Caco-2 (cell line): ENCODE data around the gene GRIN2A. TPM values are rescaled to one million over a fixed set of nuclear protein-coding genes. Genes with fewer than 3 reads are reported as not detected.
A peak's percentile ranks its signal among the peaks of the same experiment; 100 is the strongest.

Experiments
- BruUV-seq: library from RNA; stranded (reverse); fragments of 400-500 nt; replicated peaks from 2 replicates; lab custom pipeline; 2021; lab: Mats Ljungman, UMichigan
- CTCF ChIA-PET: fragments of 300-600 bp; sonication (Branson Sonifier 250); formaldehyde crosslinking; loops from one replicate; lab custom pipeline; 2022; ENCODE audit warnings: antibody characterized with exemption; lab: Charles Lee
- POLR2A ChIA-PET: fragments of 300-600 bp; sonication (Branson Sonifier 250); formaldehyde crosslinking; loops from one replicate; lab custom pipeline; 2022; ENCODE audit warnings: antibody characterized with exemption; lab: Charles Lee
- DNase-seq, 2 experiments: peaks; one replicate each; pipeline versions ENCODE4 v3.0.0 to v3.0.0-alpha.2; 2020 to 2022
- H3K27me3 ChIP-seq: replicated peaks from 2 replicates; pipeline ENCODE4 v1.6.0; 2011; ENCODE audit warnings: low read length; ENCODE audit not compliant: control insufficient read depth, insufficient read depth
- H3K36me3 ChIP-seq: 2 replicates; pipeline ENCODE4 v1.5.1; 2011; ENCODE audit warnings: low read length; ENCODE audit not compliant: control insufficient read depth, insufficient read depth
- H3K4me1 ChIP-seq: fragments of 250-450 bp; sonication (Bioruptor Pico); 2 replicates; pipeline ENCODE4 v1.5.1; 2020; ENCODE audit warnings: mild to moderate bottlenecking
- H3K4me3 ChIP-seq: 2 replicates; pipeline ENCODE4 v1.5.1; 2011; ENCODE audit warnings: low read depth, mild to moderate bottlenecking, control low read depth, low read length
- H3K9me3 ChIP-seq: fragments of 250-450 bp; sonication (Bioruptor Pico); 2 replicates; pipeline ENCODE4 v1.5.1; 2020; ENCODE audit warnings: mild to moderate bottlenecking, moderate library complexity
- H3K27ac Mint-ChIP-seq: one replicate; pipeline ENCODE4 v1.8.0; 2022; ENCODE audit warnings: mixed read lengths; ENCODE audit not compliant: unreplicated experiment
- H3K27me3 Mint-ChIP-seq: one replicate; pipeline ENCODE4 v1.8.0; 2022; ENCODE audit warnings: mixed read lengths; ENCODE audit not compliant: insufficient read depth, unreplicated experiment
- H3K36me3 Mint-ChIP-seq: one replicate; pipeline ENCODE4 v1.8.0; 2022; ENCODE audit warnings: mild to moderate bottlenecking, mixed read lengths; ENCODE audit not compliant: insufficient read depth, unreplicated experiment
- H3K4me1 Mint-ChIP-seq: one replicate; pipeline ENCODE4 v1.8.0; 2022; ENCODE audit warnings: low read depth, mixed read lengths; ENCODE audit not compliant: unreplicated experiment
- H3K4me3 Mint-ChIP-seq: one replicate; pipeline ENCODE4 v1.8.0; 2022; ENCODE audit warnings: mild to moderate bottlenecking, moderate library complexity, mixed read lengths; ENCODE audit not compliant: unreplicated experiment
- H3K9me3 Mint-ChIP-seq: one replicate; pipeline ENCODE4 v1.8.0; 2022; ENCODE audit warnings: mixed read lengths; ENCODE audit not compliant: unreplicated experiment
- intact Hi-C: fragments of 100-400 bp; cut with micrococcal nuclease; formaldehyde crosslinking; loops from one replicate; pipeline ENCODE4 v1.10.0; 2022; ENCODE audit not compliant: unreplicated experiment
- total RNA-seq: library from RNA; stranded (reverse); gene quantifications from 2 replicates; pipeline ENCODE4 v1.2.3, GENCODE V29; 2022
- TF ChIP-seq, protein P1 (sequence below), 2 experiments: fragments of 200-600 bp in 1 of 2; IDR thresholded peaks; 1 replicate in 1 of 2; 2 replicates in 1 of 2; pipeline versions ENCODE4 v1.5.1 to v1.8.0; 2011 to 2022; ENCODE audit warnings: antibody characterized with exemption in 1 of 2, control low read depth in 1 of 2, inconsistent platforms in 1 of 2, low read depth in 1 of 2, low read length in 1 of 2, mild to moderate bottlenecking in 1 of 2, moderate library complexity in 1 of 2; ENCODE audit not compliant: insufficient read depth in 1 of 2, severe bottlenecking in 1 of 2, unreplicated experiment in 1 of 2

The GRIN2A gene
- total RNA-seq, 1 experiment from 2014 or later, result 0.54 TPM

DNA sequence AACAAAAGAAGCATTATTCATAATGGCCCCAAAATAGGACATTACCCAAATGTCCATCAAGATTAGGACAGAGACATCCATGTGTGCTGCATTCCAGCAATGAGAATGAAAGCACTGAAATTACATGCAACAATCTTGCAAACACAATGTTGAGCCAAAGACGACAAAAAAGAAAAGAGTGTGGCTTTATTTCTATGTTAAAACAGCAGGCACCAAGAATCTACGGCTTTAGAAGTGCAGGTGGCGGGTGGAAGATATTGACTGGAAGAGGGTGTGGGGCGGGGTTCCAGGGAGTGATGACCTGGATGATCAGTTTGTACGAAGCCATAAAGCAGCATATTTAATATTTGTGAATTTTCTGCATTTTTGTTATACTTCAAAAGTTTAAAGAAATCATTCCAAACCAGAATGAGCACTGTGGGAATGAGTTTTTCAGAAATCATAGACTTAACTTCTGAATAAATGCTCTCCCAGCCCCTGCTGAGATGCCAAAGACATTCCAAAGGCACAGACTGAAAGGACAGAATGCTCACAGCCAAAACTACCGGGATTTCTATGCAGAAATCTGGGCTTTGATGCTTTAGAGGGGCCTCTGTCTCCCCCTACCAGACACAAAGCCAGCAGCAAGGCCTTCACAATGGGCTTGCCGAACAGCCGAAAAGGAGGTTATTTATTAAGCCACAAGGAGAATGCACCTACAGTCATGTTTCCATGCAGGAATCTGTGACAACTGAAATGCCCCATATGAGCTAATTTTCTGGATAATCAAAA is 361.6 kb downstream of the GRIN2A start:
- H3K27me3 ChIP-seq, result no peaks in the 10 kb centered on the region
- POLR2A ChIA-PET, result no interaction called here
- Mint-ChIP-seq H3K4me1 (no peaks in the 10 kb centered on the region), H3K27ac (no peak overlapping the region), H3K9me3 (no peaks in the 10 kb centered on the region), H3K4me3 (no peak overlapping the region), H3K36me3 (no peaks in the 10 kb centered on the region), H3K27me3 (peaks cover 10% of the 10 kb centered on the region)
- no peaks in the 10 kb centered on the region for H3K4me1 ChIP-seq
- H3K4me3 ChIP-seq, result no peak overlapping the region
- no peaks in the 10 kb centered on the region for H3K36me3 ChIP-seq
- peak in 1 of 2 experiments; percentile 18 for DNase-seq
- BruUV-seq, result no TSS peak
- CTCF ChIA-PET, result no interaction called here
- no peaks in the 10 kb centered on the region for H3K9me3 ChIP-seq
- intact Hi-C loops, result no loop called here
- TF ChIP-seq, protein P1, sequence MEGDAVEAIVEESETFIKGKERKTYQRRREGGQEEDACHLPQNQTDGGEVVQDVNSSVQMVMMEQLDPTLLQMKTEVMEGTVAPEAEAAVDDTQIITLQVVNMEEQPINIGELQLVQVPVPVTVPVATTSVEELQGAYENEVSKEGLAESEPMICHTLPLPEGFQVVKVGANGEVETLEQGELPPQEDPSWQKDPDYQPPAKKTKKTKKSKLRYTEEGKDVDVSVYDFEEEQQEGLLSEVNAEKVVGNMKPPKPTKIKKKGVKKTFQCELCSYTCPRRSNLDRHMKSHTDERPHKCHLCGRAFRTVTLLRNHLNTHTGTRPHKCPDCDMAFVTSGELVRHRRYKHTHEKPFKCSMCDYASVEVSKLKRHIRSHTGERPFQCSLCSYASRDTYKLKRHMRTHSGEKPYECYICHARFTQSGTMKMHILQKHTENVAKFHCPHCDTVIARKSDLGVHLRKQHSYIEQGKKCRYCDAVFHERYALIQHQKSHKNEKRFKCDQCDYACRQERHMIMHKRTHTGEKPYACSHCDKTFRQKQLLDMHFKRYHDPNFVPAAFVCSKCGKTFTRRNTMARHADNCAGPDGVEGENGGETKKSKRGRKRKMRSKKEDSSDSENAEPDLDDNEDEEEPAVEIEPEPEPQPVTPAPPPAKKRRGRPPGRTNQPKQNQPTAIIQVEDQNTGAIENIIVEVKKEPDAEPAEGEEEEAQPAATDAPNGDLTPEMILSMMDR (IDR thresholded peaks at IDR 0.05; ENCODE audit: insufficient read depth in 1 of 2, low read depth in 1 of 2, low read length in 1 of 2, severe bottlenecking in 1 of 2, unreplicated experiment in 1 of 2), result peak in 1 of 2 experiments; percentile 32

DNA sequence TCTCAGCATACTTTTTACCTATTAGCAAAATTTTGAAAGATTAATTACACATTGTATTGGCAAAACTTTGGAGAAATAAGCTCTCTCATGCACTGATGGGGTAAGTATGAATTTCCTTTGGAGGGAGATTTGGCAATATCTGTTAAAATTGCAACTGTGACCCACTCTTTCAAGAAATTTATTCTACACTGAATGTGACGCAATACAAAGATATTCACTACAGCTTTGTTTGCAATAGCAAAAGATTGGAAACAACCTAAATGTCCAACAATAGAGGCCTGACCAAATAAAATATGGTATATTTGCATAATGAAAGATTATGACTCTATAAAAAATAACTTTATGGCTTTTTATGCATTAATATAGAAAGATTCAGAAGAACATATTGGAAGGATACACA is 363.5 kb downstream of the GRIN2A start:
- Histone ChIP-seq H3K27me3 (no peaks in the 10 kb centered on the region), H3K4me3 (no peak overlapping the region), H3K36me3 (no peaks in the 10 kb centered on the region), H3K4me1 (no peaks in the 10 kb centered on the region), H3K9me3 (no peaks in the 10 kb centered on the region)
- H3K27ac Mint-ChIP-seq, result no peak overlapping the region
- no peak for DNase-seq
- intact Hi-C loops, result no loop called here
- CTCF ChIA-PET, result no interaction called here
- BruUV-seq, result no TSS peak
- H3K4me3 Mint-ChIP-seq, result no peak overlapping the region
- H3K9me3 Mint-ChIP-seq, result no peaks in the 10 kb centered on the region
- TF ChIP-seq, protein P1 (IDR thresholded peaks at IDR 0.05; ENCODE audit: insufficient read depth in 1 of 2, low read depth in 1 of 2, low read length in 1 of 2, severe bottlenecking in 1 of 2, unreplicated experiment in 1 of 2), result no peak
- no peaks in the 10 kb centered on the region for H3K4me1 Mint-ChIP-seq
- POLR2A ChIA-PET, result no interaction called here
- H3K27me3 Mint-ChIP-seq, result peaks cover 19% of the 10 kb centered on the region
- no peaks in the 10 kb centered on the region for H3K36me3 Mint-ChIP-seq

DNA sequence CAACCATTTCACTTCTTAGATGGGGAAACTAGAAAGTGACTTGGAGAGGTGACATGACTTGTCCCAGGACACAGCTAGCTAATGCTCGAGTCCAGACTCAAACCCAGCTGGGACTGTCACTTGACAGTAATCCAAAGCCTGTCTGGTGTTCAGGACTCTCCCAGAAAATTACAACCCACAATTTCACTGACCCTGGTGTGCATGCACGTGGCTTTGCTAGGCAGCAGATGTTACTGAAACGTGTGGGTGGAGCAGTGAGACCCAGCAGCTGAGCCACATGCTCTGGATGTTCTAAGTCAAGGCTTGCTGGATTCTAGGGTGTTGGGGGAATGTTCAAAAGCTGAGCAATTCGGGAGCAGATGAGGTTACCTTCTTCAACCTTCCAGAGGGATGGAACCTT is 364.6 kb downstream of the GRIN2A start:
- TF ChIP-seq, protein P1 (IDR thresholded peaks at IDR 0.05; ENCODE audit: insufficient read depth in 1 of 2, low read depth in 1 of 2, low read length in 1 of 2, severe bottlenecking in 1 of 2, unreplicated experiment in 1 of 2), result no peak
- BruUV-seq, result no TSS peak
- Mint-ChIP-seq H3K27ac (no peak overlapping the region), H3K4me3 (no peak overlapping the region), H3K36me3 (no peaks in the 10 kb centered on the region), H3K27me3 (peaks cover 19% of the 10 kb centered on the region), H3K9me3 (no peaks in the 10 kb centered on the region), H3K4me1 (no peaks in the 10 kb centered on the region)
- DNase-seq, result no peak
- Histone ChIP-seq H3K4me3 (no peak overlapping the region), H3K4me1 (no peaks in the 10 kb centered on the region), H3K9me3 (no peaks in the 10 kb centered on the region), H3K27me3 (no peaks in the 10 kb centered on the region), H3K36me3 (no peaks in the 10 kb centered on the region)
- ChIA-PET CTCF (no interaction called here), POLR2A (no interaction called here)
- intact Hi-C loops, result no loop called here
